ENCODE data around the gene DNAH17. TPM values are rescaled to one million over a fixed set of nuclear protein-coding genes. Genes with fewer than 3 reads are reported as not detected.

Gene DNAH17
- total RNA-seq, 1 donor from 2014 or later, result not detected

DNA sequence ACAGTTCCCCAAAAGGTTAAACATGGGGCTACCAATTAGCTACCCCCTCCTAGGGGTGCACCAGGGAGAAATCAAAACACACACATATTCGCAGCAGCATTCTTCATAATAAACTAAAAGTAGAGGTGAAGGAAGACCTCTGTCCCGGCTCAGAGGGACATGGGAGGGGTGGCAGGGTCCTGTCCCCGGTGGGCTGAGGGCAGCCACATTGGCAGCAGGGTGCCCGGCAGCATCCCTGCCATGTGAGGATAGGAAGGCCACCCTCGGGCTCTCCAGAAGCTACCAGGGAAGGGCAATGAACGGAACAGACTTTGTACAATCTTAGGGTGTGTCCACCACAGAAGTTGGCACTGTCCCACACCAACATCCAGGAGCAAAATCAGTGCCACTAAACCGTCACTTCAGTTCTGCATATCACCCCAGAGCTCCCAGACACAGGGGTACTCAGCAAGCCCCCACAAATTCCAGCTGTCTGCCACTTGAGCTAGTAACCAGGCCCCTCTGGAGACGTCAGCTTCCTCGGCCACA, 3.1 kb upstream of the DNAH17 start:
- no peaks in the 10 kb centered on the region for H4K20me1 ChIP-seq (ENCODE audit: low read depth)
- no peaks in the 10 kb centered on the region for H3K36me3 ChIP-seq
- H3K9ac ChIP-seq, result no peak overlapping the region
- no peak overlapping the region for H3K4me3 ChIP-seq
- no peaks in the 10 kb centered on the region for H3F3A ChIP-seq (ENCODE audit: low read depth)
- no peak overlapping the region for H3K27ac ChIP-seq
- Mint-ChIP-seq H3K4me3 (no peak overlapping the region), H3K4me1 (peaks cover 4% of the 10 kb centered on the region), H3K9me3 (peaks cover 3% of the 10 kb centered on the region), H3K27me3 (ENCODE audit: insufficient read depth, low read depth) (no peaks in the 10 kb centered on the region), H3K36me3 (no peaks in the 10 kb centered on the region), H3K27ac (no peak overlapping the region)
- H3K9me3 ChIP-seq (ENCODE audit: low read depth), result no peaks in the 10 kb centered on the region
- no peaks in the 10 kb centered on the region for H3K79me2 ChIP-seq (ENCODE audit: low read depth)
- H2AFZ ChIP-seq (replicated peaks), result no peak overlapping the region
- H3K4me2 ChIP-seq, result no peak overlapping the region
- TF ChIP-seq EZH2 (IDR thresholded peaks at IDR 0.05) (no peak), EZH2phosphoT487 (IDR thresholded peaks at IDR 0.05) (no peak)
- TF ChIP-seq, protein P1, sequence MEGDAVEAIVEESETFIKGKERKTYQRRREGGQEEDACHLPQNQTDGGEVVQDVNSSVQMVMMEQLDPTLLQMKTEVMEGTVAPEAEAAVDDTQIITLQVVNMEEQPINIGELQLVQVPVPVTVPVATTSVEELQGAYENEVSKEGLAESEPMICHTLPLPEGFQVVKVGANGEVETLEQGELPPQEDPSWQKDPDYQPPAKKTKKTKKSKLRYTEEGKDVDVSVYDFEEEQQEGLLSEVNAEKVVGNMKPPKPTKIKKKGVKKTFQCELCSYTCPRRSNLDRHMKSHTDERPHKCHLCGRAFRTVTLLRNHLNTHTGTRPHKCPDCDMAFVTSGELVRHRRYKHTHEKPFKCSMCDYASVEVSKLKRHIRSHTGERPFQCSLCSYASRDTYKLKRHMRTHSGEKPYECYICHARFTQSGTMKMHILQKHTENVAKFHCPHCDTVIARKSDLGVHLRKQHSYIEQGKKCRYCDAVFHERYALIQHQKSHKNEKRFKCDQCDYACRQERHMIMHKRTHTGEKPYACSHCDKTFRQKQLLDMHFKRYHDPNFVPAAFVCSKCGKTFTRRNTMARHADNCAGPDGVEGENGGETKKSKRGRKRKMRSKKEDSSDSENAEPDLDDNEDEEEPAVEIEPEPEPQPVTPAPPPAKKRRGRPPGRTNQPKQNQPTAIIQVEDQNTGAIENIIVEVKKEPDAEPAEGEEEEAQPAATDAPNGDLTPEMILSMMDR (IDR thresholded peaks at IDR 0.05), result no peak
- DNase-seq (ENCODE audit: low spot score), result no peak
- H3K27me3 ChIP-seq, result peaks cover 15% of the 10 kb centered on the region
- H3K4me1 ChIP-seq, result no peaks in the 10 kb centered on the region

DNA sequence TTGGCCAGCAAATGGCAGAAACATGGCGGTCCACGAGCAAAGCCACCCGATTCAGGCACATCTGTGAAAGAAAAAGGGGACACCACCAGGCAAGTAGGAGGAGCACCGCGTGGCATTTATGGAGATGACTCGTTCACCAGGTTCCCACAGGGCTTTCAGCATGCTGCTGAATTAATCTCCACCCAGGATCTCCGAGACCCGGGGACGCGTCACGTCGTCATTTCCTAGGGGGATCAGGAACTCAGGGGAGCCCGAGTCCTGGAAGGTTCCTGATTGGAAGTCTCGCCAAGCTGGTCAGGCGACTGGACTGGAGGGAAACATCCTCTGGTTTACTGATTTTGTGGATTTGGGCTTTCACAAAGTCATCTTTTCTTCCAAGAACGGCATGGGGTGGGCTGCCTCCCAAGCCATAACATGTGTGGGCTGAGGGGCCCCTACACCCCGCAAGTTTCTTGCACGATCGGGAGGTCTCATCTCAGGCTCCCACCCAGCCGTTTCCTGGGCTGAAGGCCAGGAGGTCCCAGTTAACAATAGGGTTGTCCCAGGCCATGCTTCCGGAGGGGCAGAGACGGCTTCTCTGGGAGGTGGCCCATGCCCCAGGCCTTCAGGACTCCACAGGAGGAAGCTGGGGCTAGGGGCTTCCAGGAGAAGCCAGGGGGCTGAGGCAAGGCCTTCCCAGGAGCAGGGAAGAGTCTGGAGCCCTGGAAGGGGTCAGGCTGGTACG, 645 bp downstream of the DNAH17 start:
- no peak for DNase-seq (ENCODE audit: low spot score)
- no peak overlapping the region for H3K4me2 ChIP-seq
- H3F3A ChIP-seq (ENCODE audit: low read depth), result no peaks in the 10 kb centered on the region
- H3K36me3 ChIP-seq, result no peaks in the 10 kb centered on the region
- no peak overlapping the region for H3K4me3 ChIP-seq
- H3K9me3 Mint-ChIP-seq, result no peaks in the 10 kb centered on the region
- H3K9ac ChIP-seq, result no peak overlapping the region
- no peaks in the 10 kb centered on the region for H3K4me1 ChIP-seq
- H3K79me2 ChIP-seq (ENCODE audit: low read depth), result no peaks in the 10 kb centered on the region
- H3K27ac ChIP-seq, result no peak overlapping the region
- H3K9me3 ChIP-seq (ENCODE audit: low read depth), result no peaks in the 10 kb centered on the region
- no peak overlapping the region for H3K4me3 Mint-ChIP-seq
- H3K27me3 Mint-ChIP-seq (ENCODE audit: insufficient read depth, low read depth), result peaks cover 4% of the 10 kb centered on the region
- H3K4me1 Mint-ChIP-seq, result peaks cover 3% of the 10 kb centered on the region
- no peaks in the 10 kb centered on the region for H4K20me1 ChIP-seq (ENCODE audit: low read depth)
- no peak overlapping the region for H3K27ac Mint-ChIP-seq
- TF ChIP-seq EZH2 (IDR thresholded peaks at IDR 0.05) (no peak), EZH2phosphoT487 (IDR thresholded peaks at IDR 0.05) (no peak)
- TF ChIP-seq, protein P1 (IDR thresholded peaks at IDR 0.05), result no peak
- H3K27me3 ChIP-seq, result peaks cover 15% of the 10 kb centered on the region
- H2AFZ ChIP-seq (replicated peaks), result no peak overlapping the region
- no peaks in the 10 kb centered on the region for H3K36me3 Mint-ChIP-seq

DNA sequence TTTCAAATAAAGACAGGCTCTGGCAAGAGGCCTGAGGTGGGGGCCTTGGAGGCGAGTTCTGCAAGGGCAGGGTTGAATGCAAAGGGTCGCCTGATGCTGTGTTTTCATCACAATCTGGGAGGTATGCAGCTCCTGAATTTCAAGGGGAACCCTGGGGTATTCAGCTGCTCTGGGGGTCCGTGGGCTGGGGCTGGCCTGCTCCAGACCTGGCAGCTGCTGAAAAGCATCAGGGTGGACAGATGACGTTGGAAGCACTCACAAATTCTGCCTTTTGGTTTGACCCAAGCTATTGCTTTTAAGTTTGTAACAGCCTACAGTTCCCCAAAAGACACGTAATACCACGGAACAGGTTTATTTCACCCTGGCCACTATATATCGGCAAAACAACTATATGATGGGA, 1.3 kb downstream of the DNAH17 start:
- Histone ChIP-seq H3K9ac (no peak overlapping the region), H2AFZ (replicated peaks) (no peak overlapping the region), H3K9me3 (ENCODE audit: low read depth) (no peaks in the 10 kb centered on the region), H3F3A (ENCODE audit: low read depth) (no peaks in the 10 kb centered on the region), H3K36me3 (no peaks in the 10 kb centered on the region), H3K4me3 (no peak overlapping the region), H3K4me2 (no peak overlapping the region), H4K20me1 (ENCODE audit: low read depth) (no peaks in the 10 kb centered on the region), H3K79me2 (ENCODE audit: low read depth) (no peaks in the 10 kb centered on the region), H3K27ac (no peak overlapping the region), H3K4me1 (no peaks in the 10 kb centered on the region), H3K27me3 (peaks cover 15% of the 10 kb centered on the region)
- H3K9me3 Mint-ChIP-seq, result no peaks in the 10 kb centered on the region
- peaks cover 4% of the 10 kb centered on the region for H3K27me3 Mint-ChIP-seq (ENCODE audit: insufficient read depth, low read depth)
- H3K36me3 Mint-ChIP-seq, result no peaks in the 10 kb centered on the region
- TF ChIP-seq EZH2phosphoT487 (IDR thresholded peaks at IDR 0.05) (no peak), EZH2 (IDR thresholded peaks at IDR 0.05) (no peak)
- TF ChIP-seq, protein P1 (IDR thresholded peaks at IDR 0.05), result no peak
- peaks cover 3% of the 10 kb centered on the region for H3K4me1 Mint-ChIP-seq
- no peak overlapping the region for H3K27ac Mint-ChIP-seq
- H3K4me3 Mint-ChIP-seq, result no peak overlapping the region
- DNase-seq (ENCODE audit: low spot score), result no peak
